ENCODE results near the gene COQ10A.
"Not testable (repeated sequence)": the region's sequence is repeated elsewhere in the genome, so short reads cannot be mapped to it uniquely, and the experiment has no call there.

COQ10A gene

DNA sequence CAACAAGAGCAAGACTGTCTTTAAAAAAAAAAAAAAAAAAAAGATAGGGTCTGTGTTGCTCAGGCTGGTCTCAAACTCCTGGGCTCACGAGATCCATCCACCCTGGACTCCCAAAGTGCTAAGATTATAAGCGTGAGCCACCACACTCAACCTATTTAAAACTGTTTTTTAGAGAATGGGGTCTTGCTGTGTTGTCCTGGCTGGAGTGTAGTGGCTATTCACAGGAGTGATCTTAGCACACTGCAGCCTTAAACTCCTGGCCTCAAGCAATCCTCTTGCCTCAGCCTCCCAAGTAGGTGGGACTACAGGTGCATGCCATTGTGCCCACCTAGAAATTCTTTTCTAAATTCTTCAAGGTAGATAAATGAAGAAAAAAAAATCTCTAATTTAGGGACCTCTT is 7.6 kb downstream of the COQ10A start:
- in situ Hi-C loops (cut with HindIII; ENCODE audit: low sequenced_read_pairs), result no loop called here
- no peak for DNase-seq (ENCODE audit: low read depth)
- TF ChIP-seq, protein P1, sequence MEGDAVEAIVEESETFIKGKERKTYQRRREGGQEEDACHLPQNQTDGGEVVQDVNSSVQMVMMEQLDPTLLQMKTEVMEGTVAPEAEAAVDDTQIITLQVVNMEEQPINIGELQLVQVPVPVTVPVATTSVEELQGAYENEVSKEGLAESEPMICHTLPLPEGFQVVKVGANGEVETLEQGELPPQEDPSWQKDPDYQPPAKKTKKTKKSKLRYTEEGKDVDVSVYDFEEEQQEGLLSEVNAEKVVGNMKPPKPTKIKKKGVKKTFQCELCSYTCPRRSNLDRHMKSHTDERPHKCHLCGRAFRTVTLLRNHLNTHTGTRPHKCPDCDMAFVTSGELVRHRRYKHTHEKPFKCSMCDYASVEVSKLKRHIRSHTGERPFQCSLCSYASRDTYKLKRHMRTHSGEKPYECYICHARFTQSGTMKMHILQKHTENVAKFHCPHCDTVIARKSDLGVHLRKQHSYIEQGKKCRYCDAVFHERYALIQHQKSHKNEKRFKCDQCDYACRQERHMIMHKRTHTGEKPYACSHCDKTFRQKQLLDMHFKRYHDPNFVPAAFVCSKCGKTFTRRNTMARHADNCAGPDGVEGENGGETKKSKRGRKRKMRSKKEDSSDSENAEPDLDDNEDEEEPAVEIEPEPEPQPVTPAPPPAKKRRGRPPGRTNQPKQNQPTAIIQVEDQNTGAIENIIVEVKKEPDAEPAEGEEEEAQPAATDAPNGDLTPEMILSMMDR (IDR thresholded peaks at IDR 0.05; ENCODE audit: low read depth, low read length, missing control alignments), result no peak
- H3K4me3 ChIP-seq (ENCODE audit: low read depth, low read length), result no peak overlapping the region

DNA sequence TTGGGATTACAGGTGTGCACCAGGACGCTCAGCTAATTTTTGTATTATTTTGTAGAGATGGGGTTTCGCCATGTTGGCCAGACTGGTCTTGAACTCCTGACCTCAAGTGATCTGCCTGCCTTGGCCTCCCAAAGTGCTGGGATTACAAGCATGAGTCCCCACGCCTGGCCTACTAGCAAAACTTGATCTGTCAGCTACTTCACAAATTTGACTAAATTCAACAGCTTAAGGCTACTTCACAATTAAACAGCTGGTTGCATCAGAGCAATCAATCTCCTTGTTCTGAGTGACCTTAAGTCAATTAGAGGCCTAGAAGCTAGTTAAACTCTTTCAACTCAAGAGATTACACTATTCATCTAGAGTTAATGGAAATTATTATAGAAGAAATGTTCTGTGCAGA is 12.2 kb downstream of the COQ10A start:
- no peak overlapping the region for H3K4me3 ChIP-seq (ENCODE audit: low read depth, low read length)
- TF ChIP-seq, protein P1 (IDR thresholded peaks at IDR 0.05; ENCODE audit: low read depth, low read length, missing control alignments), result no peak
- DNase-seq (ENCODE audit: low read depth), result no peak
- in situ Hi-C loops (cut with HindIII; ENCODE audit: low sequenced_read_pairs), result no loop called here

DNA sequence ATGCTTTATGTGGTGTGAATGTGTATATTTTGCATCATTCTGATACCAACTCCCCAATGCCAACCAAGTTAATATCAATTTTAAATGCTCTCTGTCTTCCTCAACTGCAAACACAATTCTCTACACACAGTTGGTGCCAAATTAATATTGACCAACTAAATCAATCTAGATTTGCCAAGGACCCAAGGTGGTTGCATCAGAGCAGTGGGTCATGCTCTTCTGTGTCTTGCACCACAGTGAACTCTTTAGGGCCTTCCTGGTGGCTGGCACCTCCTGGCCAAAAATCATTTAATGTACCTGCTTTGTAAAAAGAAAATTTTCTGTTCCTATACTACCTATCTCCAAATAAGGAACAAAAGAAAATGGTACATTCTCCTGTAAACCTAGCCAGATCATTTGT is 14.1 kb downstream of the COQ10A start:
- no peak overlapping the region for H3K4me3 ChIP-seq (ENCODE audit: low read depth, low read length)
- TF ChIP-seq, protein P1 (IDR thresholded peaks at IDR 0.05; ENCODE audit: low read depth, low read length, missing control alignments), result no peak
- no peak for DNase-seq (ENCODE audit: low read depth)
- in situ Hi-C loops (cut with HindIII; ENCODE audit: low sequenced_read_pairs), result no loop called here

DNA sequence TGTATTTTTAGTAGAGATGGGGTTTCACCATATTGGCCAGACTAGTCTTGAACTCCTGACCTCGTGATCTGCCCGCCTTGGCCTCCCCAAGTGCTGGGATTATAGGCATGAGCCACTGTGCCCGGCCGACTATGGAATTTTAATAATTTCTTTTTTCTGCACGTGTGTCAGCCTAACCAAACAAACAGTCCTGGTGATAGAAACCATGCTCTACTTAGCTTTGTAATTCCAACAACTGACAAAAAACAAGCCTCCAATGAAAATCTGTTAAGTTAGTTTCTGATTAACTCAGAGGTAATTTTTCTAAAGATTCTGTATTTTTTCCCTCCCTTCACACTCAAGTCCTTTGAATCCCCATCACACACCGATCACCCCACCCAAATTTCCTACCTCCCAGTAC is 15.3 kb downstream of the COQ10A start:
- no peak overlapping the region for H3K4me3 ChIP-seq (ENCODE audit: low read depth, low read length)
- in situ Hi-C loops (cut with HindIII; ENCODE audit: low sequenced_read_pairs), result no loop called here
- TF ChIP-seq, protein P1 (IDR thresholded peaks at IDR 0.05; ENCODE audit: low read depth, low read length, missing control alignments), result no peak
- no peak for DNase-seq (ENCODE audit: low read depth)

DNA sequence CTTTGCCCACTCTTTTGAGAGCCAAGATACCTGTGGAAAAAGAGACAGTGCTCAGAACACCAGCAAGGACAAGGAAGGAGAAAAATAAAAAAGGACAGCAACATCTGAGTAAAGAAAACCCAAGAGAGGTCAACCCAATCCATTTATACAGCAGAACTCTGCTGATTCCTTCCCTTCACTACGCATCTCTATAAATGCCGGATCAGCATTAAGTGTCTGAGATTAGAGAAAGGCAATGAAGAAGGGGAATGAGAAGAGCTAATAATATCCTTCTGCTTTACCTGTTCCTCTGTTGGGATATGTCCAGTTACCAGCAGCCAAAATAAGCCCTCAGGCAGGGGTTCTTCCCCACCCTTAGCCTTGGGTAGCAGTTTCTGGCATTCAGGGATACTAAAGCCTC is 15.8 kb downstream of the COQ10A start:
- TF ChIP-seq, protein P1 (IDR thresholded peaks at IDR 0.05; ENCODE audit: low read depth, low read length, missing control alignments), result no peak
- H3K4me3 ChIP-seq (ENCODE audit: low read depth, low read length), result no peak overlapping the region
- DNase-seq (ENCODE audit: low read depth), result no peak
- in situ Hi-C loops (cut with HindIII; ENCODE audit: low sequenced_read_pairs), result no loop called here

DNA sequence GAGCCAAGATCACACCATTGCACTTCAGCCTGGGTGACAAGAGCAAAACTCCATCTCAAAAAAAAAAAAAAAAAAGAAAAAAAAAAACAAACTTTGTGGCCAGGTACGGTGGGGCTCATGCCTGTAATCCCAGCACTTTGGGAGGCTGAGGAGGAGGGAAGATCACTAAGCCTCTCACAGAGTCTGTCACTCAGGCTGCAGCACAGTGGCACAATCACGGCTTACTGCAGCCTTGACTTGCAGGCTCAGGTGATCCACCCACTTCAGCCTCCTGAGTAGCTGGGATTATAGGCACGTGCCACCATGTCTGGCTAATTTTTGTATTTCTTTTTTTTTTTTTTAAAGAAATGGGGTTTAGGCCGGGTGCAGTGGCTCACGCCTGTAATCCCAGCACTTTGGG is 17.5 kb downstream of the COQ10A start:
- H3K4me3 ChIP-seq (ENCODE audit: low read depth, low read length); in situ Hi-C loops (cut with HindIII; ENCODE audit: low sequenced_read_pairs): not testable (repeated sequence)

DNA sequence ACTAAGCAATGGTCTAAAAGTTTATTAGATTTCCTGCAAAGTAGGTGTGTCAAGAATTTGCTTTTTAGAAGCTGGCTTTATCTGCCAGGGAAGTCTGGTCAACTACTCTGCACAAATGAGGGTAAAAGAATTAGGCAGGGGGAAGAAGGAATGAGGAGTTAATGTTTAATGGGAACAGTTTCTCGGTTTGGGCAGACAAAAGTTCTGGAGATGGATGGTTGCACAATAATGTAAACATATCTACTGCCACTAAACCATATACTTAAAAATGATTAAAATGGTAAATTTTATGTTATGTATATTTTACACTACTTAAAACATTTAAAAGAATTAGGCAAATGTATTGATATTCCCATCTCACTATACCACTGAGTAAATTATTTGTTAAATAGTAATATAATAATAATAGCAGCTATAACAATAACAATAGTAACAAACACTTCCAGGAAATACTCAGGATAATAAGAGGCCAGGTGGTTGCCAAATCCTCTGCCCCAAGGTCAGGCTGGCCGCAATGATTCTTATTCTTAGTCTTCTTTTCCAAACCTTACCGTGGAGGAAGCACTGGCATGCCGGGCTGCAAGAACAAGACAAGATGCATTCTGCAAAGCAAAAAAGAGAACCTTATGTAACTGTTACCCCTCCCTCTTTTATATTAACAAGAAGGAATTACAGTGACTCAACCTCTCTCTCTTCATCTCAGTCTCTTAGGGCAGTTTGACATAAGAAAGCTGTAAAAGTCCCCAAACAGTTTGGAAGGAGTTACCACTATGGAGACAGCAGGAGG is 19.5 kb downstream of the COQ10A start:
- TF ChIP-seq, protein P1 (IDR thresholded peaks at IDR 0.05; ENCODE audit: low read depth, low read length, missing control alignments), result no peak
- no peak for DNase-seq (ENCODE audit: low read depth)
- H3K4me3 ChIP-seq (ENCODE audit: low read depth, low read length), result no peak overlapping the region
- in situ Hi-C loops (cut with HindIII; ENCODE audit: low sequenced_read_pairs), result no loop called here

More for the DNA sequence above, 17.5 kb downstream of the COQ10A start:
- not testable (repeated sequence) for DNase-seq (ENCODE audit: low read depth)

Measured in astrocyte of the cerebellum (primary cell).